Ovary (tissue), 9 donors: ENCODE data around the gene RAB34. TPM values are rescaled to one million over a fixed set of nuclear protein-coding genes. Genes with fewer than 3 reads are reported as not detected.

ENCODE experiments used
- DNase-seq, 5 donors: peaks; one replicate each; pipeline ENCODE4 v3.0.0-alpha.2; 2019 to 2020
- H3K27ac ChIP-seq, 2 donors: fragments of 200-600 bp; one replicate each; pipeline versions ENCODE4 v1.5.1 to v1.8.0; 2019 to 2022
- H3K27me3 ChIP-seq: fragments of 200-600 bp; one replicate; pipeline ENCODE4 v1.8.0; 2022
- H3K36me3 ChIP-seq: fragments of 200-600 bp; sonication (generic); one replicate; pipeline ENCODE4 v1.5.1; 2019
- H3K4me1 ChIP-seq: one replicate; pipeline ENCODE4 v1.8.1; 2013; ENCODE audit warnings: mild to moderate bottlenecking, moderate library complexity; ENCODE audit not compliant: insufficient read depth
- H3K4me3 ChIP-seq: fragments of 200-600 bp; sonication (generic); one replicate; pipeline ENCODE4 v1.5.1; 2017
- H3K9me3 ChIP-seq, 2 donors: fragments of 200-600 bp in 1 of 2; sonication (generic) in 1 of 2; one replicate each; pipeline versions ENCODE4 v1.5.1 to v1.8.1; 2013 to 2019; ENCODE audit warnings: mild to moderate bottlenecking in 1 of 2, moderate library complexity in 1 of 2
- EP300 ChIP-seq: sonication (generic); formaldehyde crosslinking; IDR thresholded peaks from one replicate; pipeline ENCODE4 v1.6.1; 2017; ENCODE audit warnings: antibody characterized with exemption
- POLR2A ChIP-seq: fragments of 450-650 bp; IDR thresholded peaks from one replicate; pipeline ENCODE4 v1.6.1; 2017; ENCODE audit warnings: antibody characterized with exemption, mild to moderate bottlenecking, moderate library complexity
- WGBS, 3 donors: extraction: QIAGEN DNeasy Blood & Tissue Kit in 1 of 3; methylation state at CpG; one replicate each; pipeline versions ENCODE4 v1.1.5 to v1.1.7; 2013 to 2017; 5-methylcytosine and 5-hydroxymethylcytosine counted together
- intact Hi-C, 4 donors: fragments of 100-400 bp; cut with DNase I; formaldehyde crosslinking; loops; one replicate each; pipeline versions ENCODE4 v1.11.0 to v1.15.1; 2022 to 2023
- polyA plus RNA-seq, 2 donors: library from polyadenylated mRNA; stranded (reverse); fragments of 200-250 nt in 1 of 2; fragments of 350-450 nt in 1 of 2; fragmentation: Illumina TruSeq in 1 of 2; extraction: RNeasy Lipid Tissue Mini Kit (QIAGEN cat#74804) in 1 of 2; gene quantifications; one replicate each; pipeline ENCODE4 v1.2.3, GENCODE V29; 2013 to 2014
- total RNA-seq, 7 donors: library from RNA; depleted of rRNA in 2 of 7; stranded (reverse); fragments of >200 nt in 2 of 7; fragmentation: NEBNext Ultra II Directional in 3 of 7; extraction: Animal tissue kit (Norgen Biotek cat#: 25700) in 3 of 7; gene quantifications; one replicate each; pipeline versions ENCODE4 v1.1.0 to v1.2.4, GENCODE V29; 2016 to 2023
- TF ChIP-seq, protein P1 (sequence below), 3 donors: fragments of 450-650 bp in 2 of 3; fragments of 200-600 bp in 1 of 3; IDR thresholded peaks; one replicate each; pipeline versions ENCODE4 v1.5.1 to v1.8.0; 2016 to 2022; ENCODE audit warnings: antibody characterized with exemption in 3 of 3, mild to moderate bottlenecking in 1 of 3
- donor health status: DM: no; HTN: no; CAD: no; lungs with moderate emphysema.
- donor health status: DM: no; HTN: no; CAD: no.
- donor health status: Bipolar disorder and iron deficiency.
- donor health status: DM: yes; HTN: yes; CAD: no.
- donor health status: DM: no; HTN: no; CAD: no.
- donor health status: DM: yes; HTN: yes; CAD: no.

RAB34 gene
- total and polyA plus RNA-seq, 9 donors: 149 to 222 (median 196) TPM

DNA sequence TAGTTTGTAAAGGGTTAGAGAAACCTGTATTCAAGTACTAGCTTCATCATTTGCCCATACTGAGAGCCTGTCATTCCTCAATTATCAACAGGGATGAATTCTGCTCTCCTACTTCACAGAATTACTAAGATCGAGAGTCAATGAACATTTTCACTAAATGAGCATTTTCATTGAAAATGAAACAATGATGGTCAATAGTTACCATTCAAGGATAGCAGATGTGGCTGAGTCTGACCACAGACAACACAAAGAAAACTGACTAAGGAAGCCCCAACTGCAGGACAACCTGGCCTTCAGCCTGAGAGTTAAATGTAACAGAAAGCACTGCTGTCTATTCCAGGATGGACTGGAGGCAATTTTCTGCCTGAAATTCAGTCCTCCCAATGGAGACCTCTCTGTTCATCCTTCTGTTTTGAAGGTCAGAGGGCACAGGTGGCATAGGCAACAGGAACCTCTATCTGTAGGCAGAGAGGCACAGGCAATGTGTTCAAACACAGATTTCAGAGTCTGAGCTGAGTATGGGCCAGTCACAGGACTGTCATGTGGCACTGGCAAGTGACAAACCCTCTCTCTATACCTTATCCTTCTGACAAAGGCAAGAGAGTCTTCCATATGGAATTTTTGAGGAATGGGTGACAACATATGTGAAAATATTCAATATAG lies 45.6 kb upstream of the RAB34 start:
- no peak for DNase-seq
- 85 to 91% (median 90%) methylated on average over 1 of the region's 1 CpG for WGBS, 3 donors
- no peak overlapping the region for H3K4me3 ChIP-seq
- H3K9me3 ChIP-seq: no peaks in the 10 kb centered on the region
- no peak overlapping the region for H3K27ac ChIP-seq
- no peaks in the 10 kb centered on the region for H3K4me1 ChIP-seq
- H3K27me3 ChIP-seq: no peaks in the 10 kb centered on the region
- TF ChIP-seq EP300 (no peak), POLR2A (no peak)
- TF ChIP-seq, protein P1, sequence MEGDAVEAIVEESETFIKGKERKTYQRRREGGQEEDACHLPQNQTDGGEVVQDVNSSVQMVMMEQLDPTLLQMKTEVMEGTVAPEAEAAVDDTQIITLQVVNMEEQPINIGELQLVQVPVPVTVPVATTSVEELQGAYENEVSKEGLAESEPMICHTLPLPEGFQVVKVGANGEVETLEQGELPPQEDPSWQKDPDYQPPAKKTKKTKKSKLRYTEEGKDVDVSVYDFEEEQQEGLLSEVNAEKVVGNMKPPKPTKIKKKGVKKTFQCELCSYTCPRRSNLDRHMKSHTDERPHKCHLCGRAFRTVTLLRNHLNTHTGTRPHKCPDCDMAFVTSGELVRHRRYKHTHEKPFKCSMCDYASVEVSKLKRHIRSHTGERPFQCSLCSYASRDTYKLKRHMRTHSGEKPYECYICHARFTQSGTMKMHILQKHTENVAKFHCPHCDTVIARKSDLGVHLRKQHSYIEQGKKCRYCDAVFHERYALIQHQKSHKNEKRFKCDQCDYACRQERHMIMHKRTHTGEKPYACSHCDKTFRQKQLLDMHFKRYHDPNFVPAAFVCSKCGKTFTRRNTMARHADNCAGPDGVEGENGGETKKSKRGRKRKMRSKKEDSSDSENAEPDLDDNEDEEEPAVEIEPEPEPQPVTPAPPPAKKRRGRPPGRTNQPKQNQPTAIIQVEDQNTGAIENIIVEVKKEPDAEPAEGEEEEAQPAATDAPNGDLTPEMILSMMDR (IDR thresholded peaks at IDR 0.05): no peak
- intact Hi-C loops: loop anchor here in 3 of 4 donors (5.0 to 10.0 kb wide), 3 partner anchors 92 to 152 kb away; partner anchors contain the start of genes DHRS13 (in 1 of the 3) and ERAL1 (in 1 of the 3)
- no peaks in the 10 kb centered on the region for H3K36me3 ChIP-seq

DNA sequence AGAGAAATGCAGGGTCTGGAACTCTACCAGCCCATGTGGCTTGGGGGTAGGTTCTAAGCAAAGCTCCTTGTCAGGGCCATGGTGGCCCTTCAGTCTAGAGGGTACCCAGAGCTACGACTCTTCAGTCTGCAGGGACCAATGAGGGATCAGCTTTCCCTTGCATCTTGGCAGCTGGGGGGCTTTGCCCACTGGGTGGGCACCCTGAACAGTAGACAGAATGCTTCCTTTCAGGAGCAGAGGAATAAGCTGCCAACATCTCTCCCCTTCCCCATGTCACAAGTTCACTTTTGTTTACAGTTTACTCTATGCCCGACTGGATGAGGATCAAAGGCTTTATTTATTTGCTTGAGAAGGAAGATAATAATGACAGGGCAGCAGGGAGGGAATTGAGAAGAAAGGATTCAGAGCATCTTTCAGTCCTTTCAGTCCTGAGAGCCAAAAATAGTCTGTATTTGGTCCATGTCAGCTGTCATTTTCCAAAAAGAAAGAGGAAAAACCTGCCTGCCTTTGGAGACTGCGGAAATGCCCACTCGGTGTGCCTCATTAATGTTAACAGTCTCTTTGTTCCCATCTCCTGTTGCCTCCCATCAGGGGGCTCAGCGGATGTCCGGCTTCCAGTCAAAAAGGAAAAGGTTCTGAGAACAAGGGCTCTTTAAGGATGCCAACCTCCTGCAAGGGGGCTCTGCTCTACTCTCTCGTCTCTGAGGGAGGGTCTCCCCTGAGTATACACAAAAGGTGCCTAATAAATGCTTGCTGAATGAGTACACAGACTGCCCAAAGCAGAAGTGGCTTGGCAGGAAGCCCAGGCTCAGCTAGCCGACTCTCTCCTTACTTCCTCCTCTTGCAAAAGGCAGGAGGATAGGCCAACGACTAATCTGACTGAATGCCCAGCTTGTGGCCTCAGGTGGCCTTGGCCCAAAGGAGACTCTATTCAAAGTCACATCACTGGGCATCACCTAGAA lies 43.2 kb upstream of the RAB34 start:
- Histone ChIP-seq H3K4me1 (no peaks in the 10 kb centered on the region), H3K9me3 (no peaks in the 10 kb centered on the region), H3K36me3 (no peaks in the 10 kb centered on the region), H3K27me3 (no peaks in the 10 kb centered on the region), H3K27ac (no peak overlapping the region), H3K4me3 (no peak overlapping the region)
- intact Hi-C loops: loop anchor here in 3 of 4 donors (5.0 to 10.0 kb wide), 3 partner anchors 94 to 154 kb away; partner anchors contain the start of genes DHRS13 (in 1 of the 3) and ERAL1 (in 1 of the 3)
- WGBS, 3 donors: 43 to 50% (median 48%) methylated on average over 9 of the region's 9 CpGs
- DNase-seq: no peak
- TF ChIP-seq EP300 (no peak), POLR2A (no peak)
- TF ChIP-seq, protein P1 (IDR thresholded peaks at IDR 0.05): no peak

DNA sequence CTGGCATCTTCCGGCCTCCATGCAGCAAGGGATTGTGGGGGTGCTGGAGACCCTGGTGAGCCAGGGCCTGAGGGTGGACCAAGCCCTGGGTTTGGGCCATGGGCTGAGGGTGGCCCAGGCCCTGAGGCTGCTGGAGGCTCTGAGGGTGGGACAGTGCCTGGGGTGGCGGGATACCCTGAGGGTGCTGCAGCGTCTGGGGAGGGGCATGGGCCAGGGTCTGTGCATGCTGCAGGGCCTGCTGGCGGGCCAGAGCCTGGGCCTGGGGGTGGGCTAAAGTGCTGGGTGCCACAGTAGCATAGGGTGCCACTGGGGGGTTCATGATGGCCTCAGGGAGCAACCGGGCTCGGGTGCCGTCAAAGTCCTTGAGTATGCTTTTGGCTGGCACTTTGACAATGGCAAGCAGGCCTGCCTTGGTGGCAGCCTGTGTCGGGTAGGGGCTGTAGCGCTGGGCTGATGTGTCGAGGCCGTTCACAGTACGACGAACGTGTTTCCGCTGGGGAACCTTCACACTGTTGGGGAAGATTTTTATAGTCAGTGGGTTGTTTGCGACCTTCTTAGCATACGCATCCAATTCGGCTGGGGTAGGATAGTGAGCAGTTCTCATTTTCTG lies 41.7 kb upstream of the RAB34 start:
- H3K9me3 ChIP-seq: no peaks in the 10 kb centered on the region
- no peak for DNase-seq
- TF ChIP-seq POLR2A: no peak
- TF ChIP-seq, protein P1 (IDR thresholded peaks at IDR 0.05): no peak
- no peak for TF ChIP-seq EP300
- no peaks in the 10 kb centered on the region for H3K36me3 ChIP-seq
- no peaks in the 10 kb centered on the region for H3K4me1 ChIP-seq
- H3K4me3 ChIP-seq: no peak overlapping the region
- no peaks in the 10 kb centered on the region for H3K27me3 ChIP-seq
- 87 to 92% (median 88%) methylated on average over 12 to 18 of the region's 18 CpGs for WGBS, 3 donors
- intact Hi-C loops: loop anchor here in 1 of 4 donors (10.0 kb wide), 1 partner anchor 145 kb away; the partner anchor contains the start of gene DHRS13
- H3K27ac ChIP-seq: no peak overlapping the region
